B cell (primary cell): ENCODE data around the gene IRS2.

ENCODE experiments used
- EZH2 ChIP-seq: IDR thresholded peaks from 2 replicates; pipeline ENCODE4 v1.6.1; 2012; ENCODE audit warnings: borderline replicate concordance, low read depth, mild to moderate bottlenecking, moderate library complexity, low read length; ENCODE audit not compliant: insufficient read depth, poor library complexity, severe bottlenecking
- TF ChIP-seq, protein P1 (sequence below): fragments of 200-600 bp; IDR thresholded peaks from one replicate; pipeline ENCODE4 v1.8.0; 2022; ENCODE audit warnings: antibody characterized with exemption, mild to moderate bottlenecking

DNA sequence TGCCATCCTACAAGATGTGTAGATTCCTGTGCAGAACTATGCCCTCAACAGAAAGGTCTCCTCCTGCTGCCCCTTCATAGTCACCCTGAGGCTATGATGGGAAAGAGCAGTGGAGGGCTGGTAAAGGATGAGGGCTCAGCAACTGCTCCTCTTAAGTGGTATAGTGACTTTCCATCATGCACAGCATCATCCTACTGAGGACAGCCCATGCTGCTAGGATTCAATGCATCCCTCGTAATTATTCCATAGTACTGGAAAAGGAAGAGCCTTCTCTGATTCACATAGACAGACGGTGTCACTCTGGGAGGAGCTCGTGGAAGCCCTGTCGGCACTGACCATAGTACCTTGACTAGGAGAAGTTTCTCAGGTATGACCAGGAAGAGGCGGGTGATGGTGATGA lies 47.6 kb upstream of the IRS2 start:
- TF ChIP-seq, protein P1, sequence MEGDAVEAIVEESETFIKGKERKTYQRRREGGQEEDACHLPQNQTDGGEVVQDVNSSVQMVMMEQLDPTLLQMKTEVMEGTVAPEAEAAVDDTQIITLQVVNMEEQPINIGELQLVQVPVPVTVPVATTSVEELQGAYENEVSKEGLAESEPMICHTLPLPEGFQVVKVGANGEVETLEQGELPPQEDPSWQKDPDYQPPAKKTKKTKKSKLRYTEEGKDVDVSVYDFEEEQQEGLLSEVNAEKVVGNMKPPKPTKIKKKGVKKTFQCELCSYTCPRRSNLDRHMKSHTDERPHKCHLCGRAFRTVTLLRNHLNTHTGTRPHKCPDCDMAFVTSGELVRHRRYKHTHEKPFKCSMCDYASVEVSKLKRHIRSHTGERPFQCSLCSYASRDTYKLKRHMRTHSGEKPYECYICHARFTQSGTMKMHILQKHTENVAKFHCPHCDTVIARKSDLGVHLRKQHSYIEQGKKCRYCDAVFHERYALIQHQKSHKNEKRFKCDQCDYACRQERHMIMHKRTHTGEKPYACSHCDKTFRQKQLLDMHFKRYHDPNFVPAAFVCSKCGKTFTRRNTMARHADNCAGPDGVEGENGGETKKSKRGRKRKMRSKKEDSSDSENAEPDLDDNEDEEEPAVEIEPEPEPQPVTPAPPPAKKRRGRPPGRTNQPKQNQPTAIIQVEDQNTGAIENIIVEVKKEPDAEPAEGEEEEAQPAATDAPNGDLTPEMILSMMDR: no peak
- no peak for TF ChIP-seq EZH2
